GM19099 (cell line): ENCODE data around the gene MTAP.

ENCODE experiments used
- POLR2A ChIP-seq: IDR thresholded peaks from 3 replicates; pipeline ENCODE4 v1.6.1; 2011; ENCODE audit warnings: low read depth; ENCODE audit not compliant: insufficient read length; ENCODE audit errors: extremely low read depth

MTAP gene

GRCh38 chr9:21802418-21803000 is at the start of gene MTAP:
TSS of gene MTAP (plus strand) at chr9:21802636. CDS start at chr9:21802749, 113 bp downstream.
- peak; percentile 91 for TF ChIP-seq POLR2A

GRCh38 chr9:21753523-21753922 is 48.9 kb upstream of the MTAP start:
- TF ChIP-seq POLR2A, result no peak

DNA sequence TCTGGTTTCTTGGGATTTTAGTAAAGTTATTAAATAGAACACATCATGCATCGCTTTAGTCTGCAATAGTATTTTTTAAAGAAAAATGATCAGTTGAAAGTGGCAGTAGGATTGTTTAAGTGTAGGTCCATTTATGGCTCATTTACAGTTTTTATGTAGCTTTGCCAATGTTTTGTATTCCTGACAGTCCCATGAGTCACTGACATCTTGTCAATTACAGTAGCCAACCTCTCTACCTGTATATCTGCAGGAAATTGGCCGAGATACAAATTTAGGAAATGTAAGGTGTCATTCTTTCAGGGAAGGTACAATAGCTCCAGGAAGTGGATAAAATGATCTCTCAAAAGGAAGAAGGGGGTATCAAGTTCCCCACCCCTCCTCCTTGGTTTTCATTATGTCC is 47.7 kb upstream of the MTAP start:
- TF ChIP-seq POLR2A, result no peak

- no peak for TF ChIP-seq POLR2A
These were observed 43.9 kb upstream of the MTAP start for GRCh38 chr9:21758540-21758939.

GRCh38 chr9:21761309-21761901 is 41.0 kb upstream of the MTAP start:
- TF ChIP-seq POLR2A, result no peak

DNA sequence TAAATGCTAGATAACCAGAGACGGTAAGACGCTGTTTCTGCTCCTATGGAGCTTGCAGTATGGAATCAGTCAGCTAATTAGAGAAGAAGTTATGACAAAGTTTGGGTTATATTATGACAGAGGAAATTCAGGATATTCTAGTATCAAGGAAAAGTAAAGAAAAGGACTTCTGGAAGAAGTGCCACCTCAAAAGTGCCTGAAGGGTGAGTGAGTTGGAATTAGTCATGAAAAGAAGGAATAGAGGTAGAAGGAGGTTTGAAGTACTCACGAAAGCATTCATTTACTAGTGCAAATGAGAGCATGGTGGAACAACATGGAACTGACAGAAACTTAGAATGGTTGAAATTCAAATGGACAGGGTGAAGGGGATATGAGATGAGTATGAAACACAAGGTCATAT is 40.4 kb upstream of the MTAP start:
- TF ChIP-seq POLR2A, result no peak

- no peak for TF ChIP-seq POLR2A
These were observed 37.6 kb upstream of the MTAP start for GRCh38 chr9:21764846-21765245.

GRCh38 chr9:21766096-21766495 is 36.3 kb upstream of the MTAP start:
- TF ChIP-seq POLR2A, result no peak

- TF ChIP-seq POLR2A, result no peak
These were observed 31.4 kb upstream of the MTAP start for GRCh38 chr9:21770871-21771560.

- no peak for TF ChIP-seq POLR2A
These were observed 24.7 kb upstream of the MTAP start for GRCh38 chr9:21777701-21778100.

DNA sequence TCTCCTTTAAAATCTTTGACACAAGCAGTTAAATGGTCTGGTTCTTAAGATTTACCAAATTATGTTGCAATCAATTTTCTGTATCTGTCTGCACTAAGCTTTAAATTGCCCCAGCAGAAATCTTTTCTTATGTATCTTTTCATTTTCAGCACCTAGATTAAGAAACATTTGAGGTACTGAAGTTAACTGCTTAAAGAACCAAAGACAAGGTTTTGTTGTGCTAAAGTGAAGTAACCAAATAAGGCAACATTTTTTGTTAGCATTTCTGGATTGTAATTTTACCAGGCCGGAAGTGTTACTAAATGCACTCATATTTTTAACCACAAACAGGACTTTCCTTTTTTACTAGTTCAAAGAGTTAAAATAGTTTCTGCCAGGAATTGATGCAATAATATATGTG is 24.1 kb upstream of the MTAP start:
- no peak for TF ChIP-seq POLR2A

DNA sequence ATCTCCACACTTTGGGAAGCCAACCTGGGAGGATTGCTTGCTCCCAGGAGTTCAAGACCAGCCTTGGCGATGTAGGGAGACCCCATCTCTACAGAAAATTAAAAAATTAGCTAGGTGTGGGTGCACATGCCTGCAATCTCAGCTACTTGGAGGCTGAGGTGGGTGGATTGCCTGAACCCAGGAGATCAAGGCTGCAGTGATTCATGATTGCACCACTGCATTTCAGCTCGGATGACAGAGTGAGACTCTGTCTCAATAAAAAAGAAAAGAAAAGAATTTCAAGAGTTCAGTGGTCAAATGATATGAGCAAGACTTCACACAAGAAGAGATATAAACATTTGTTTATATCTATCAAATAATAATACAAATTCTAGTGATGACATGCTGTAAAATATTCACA is 23.0 kb upstream of the MTAP start:
- no peak for TF ChIP-seq POLR2A

- TF ChIP-seq POLR2A, result no peak
These were observed 20.8 kb upstream of the MTAP start for GRCh38 chr9:21781656-21782055.

- TF ChIP-seq POLR2A, result no peak
These were observed 20.2 kb upstream of the MTAP start for GRCh38 chr9:21782205-21782604.

GRCh38 chr9:21788752-21789151 is 13.7 kb upstream of the MTAP start:
- TF ChIP-seq POLR2A, result no peak

GRCh38 chr9:21789541-21790037 is 12.8 kb upstream of the MTAP start:
- no peak for TF ChIP-seq POLR2A

DNA sequence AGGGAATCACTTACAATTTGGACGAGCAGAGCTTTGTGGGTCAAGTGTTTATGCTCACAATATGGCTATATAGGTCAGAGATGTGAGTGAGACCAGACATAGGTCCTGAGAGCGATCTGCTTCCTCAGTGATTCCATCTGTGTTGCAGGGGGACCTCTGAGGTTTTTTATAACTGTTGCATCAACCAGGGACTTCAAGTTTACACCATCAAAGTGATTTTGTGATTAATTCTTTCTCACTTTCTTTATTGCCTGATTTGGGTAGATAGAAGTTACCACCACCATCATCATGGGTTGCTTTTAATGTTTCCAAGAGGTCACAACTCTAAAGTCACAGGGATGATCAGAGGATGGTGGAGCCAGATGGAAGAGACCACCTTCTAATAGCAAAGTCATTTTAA is 7.0 kb upstream of the MTAP start:
- no peak for TF ChIP-seq POLR2A

DNA sequence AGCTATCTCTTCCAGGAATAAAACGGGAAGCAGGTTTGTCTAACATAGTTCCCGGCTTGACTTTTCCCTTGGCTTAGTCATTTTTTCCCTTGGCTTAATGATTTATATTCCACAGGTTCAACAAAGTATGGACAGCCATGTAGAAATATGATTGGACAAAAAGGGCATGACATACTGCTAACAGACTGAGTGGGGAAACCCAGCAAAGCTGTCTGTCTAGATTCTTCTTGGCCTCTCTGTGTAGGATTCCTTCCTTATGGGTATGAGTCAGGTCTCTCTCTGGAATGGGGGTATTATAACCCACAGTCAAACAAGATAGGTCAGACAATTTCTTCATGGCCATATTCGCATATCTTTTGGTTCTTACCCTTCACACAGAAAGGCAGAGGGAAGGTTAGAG is 5.7 kb upstream of the MTAP start:
- no peak for TF ChIP-seq POLR2A
